Nasal cavity respiratory epithelium epithelial cell of viscerocranial mucosa (primary cell): ENCODE data around the gene MCF2L2. TPM values are rescaled to one million over a fixed set of nuclear protein-coding genes. Genes with fewer than 3 reads are reported as not detected.

Source experiments
- total RNA-seq: library from RNA; depleted of rRNA; stranded (reverse); fragments of >200 nt; gene quantifications from 2 replicates; pipeline ENCODE4 v1.2.3, GENCODE V29; 2014

Gene MCF2L2, protein sequence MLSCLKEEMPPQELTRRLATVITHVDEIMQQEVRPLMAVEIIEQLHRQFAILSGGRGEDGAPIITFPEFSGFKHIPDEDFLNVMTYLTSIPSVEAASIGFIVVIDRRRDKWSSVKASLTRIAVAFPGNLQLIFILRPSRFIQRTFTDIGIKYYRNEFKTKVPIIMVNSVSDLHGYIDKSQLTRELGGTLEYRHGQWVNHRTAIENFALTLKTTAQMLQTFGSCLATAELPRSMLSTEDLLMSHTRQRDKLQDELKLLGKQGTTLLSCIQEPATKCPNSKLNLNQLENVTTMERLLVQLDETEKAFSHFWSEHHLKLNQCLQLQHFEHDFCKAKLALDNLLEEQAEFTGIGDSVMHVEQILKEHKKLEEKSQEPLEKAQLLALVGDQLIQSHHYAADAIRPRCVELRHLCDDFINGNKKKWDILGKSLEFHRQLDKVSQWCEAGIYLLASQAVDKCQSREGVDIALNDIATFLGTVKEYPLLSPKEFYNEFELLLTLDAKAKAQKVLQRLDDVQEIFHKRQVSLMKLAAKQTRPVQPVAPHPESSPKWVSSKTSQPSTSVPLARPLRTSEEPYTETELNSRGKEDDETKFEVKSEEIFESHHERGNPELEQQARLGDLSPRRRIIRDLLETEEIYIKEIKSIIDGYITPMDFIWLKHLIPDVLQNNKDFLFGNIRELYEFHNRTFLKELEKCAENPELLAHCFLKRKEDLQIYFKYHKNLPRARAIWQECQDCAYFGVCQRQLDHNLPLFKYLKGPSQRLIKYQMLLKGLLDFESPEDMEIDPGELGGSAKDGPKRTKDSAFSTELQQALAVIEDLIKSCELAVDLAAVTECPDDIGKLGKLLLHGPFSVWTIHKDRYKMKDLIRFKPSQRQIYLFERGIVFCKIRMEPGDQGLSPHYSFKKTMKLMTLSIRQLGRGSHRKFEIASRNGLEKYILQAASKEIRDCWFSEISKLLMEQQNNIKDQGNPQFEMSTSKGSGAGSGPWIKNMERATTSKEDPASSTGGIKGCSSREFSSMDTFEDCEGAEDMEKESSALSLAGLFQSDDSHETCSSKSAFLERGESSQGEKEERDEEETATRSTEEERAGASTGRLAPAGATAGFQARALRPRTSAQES
- 0.14 and 0.68 TPM in 2 replicates for total RNA-seq

DNA sequence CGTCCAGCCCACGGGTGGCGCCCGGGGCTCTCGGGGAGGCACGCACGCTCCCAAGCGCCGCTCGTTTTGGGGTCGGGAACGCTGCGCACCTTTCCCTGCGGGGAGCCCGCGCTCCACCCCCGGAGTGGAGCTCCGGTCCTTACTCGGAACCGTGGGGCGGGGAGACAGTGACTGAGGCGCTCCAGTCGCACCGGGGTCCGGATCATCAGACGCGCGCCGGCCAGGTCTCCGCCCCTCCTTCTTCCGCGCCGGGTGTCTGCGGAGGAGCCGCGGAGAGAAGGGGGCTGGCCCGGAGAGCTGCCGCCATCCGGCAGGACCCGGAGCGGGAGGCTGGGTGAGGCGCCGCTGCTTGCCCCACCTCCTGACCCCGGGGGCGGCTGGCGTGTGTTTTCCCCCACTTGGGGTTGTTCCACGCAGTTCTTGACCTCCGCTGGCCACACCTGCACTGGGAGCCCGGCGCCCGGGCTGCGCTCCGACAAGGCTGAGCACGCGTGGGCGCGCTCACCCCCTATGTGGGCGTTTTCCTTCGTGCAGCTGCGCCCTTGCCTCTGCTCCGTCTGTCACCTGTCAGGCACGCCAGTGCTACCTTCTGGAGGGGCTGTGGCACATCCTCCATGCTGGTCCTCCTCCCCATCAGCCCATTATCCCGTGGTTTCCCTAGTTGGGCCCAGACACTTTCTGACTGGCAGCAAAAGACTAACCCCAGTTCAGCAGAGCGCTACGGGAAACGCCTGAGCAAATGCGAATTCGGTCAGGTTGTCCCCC lies at the start of gene MCF2L2:
Gene MCF2L2 (minus strand): TSS at position 173 of the 765 bp plus-strand sequence. CDS start 642 bp downstream, outside the sequence.

DNA sequence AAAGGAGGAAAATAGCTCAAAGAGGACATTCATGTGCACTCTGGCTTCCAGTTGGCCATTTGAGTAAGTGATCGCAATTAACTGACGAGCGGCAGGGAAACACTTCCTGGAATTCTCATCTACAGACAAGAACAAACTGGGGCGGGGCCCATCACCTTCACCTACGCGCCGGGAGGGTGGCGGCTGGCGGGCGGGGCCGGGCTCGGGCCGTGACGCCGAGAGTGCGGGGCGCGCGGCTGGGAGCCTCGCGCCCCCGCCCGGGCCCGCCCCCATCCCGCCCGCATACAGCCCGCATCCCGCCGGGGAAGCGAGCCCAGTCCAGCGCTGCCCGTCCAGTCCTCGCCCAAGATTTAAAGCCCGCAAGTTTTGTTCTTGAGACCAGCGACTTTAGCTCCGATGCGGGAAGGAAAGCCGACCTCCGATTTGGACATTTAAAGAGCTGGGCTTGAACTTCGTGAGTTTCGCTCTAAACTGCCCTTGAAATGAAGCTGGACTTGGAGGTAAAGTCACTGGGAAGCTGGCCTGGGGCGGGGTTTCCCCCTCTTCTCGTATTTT lies 175.4 kb downstream of the MCF2L2 start, which contains the start of gene B3GNT5:
Gene B3GNT5 (plus strand): TSS at position 281 of the 555 bp plus-strand sequence. CDS start 16,546 bp downstream, outside the sequence.

Other genes with a start within 250 kb of the MCF2L2 start
- 43.7 and 92.2 TPM in 2 replicates for gene B3GNT5, start 175.4 kb downstream of the MCF2L2 start, total RNA-seq
- 0.36 TPM in 1 of 2 replicates, not detected in the other for gene KLHL6, start 127.1 kb upstream of the MCF2L2 start, total RNA-seq
- 42.0 and 109 TPM in 2 replicates for gene KLHL24, start 207.0 kb upstream of the MCF2L2 start, total RNA-seq